ENCODE data around the gene RAD17.
"Not testable (repeated sequence)": the region's sequence is repeated elsewhere in the genome, so short reads cannot be mapped to it uniquely, and the experiment has no call there.

The RAD17 gene

DNA sequence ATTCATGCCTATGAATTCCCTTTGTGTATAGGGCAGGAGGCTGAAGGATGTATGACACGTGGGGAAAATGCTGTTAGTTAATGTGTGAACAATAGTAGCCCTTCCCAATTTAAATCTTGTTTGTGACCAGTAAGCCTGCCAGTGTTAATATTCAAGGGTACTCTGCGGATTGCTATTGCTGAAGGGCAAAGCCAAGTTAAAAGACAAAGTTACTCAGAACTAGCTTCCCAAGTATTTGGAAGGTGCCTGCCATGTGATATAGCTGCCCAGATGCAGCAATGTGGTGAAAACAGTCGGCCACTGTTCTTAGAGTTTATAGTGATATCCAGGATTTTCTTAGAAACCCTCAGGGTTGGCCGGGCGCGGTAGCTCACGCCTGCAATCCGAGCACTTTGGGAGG is 79.9 kb downstream of the RAD17 start:
- H3F3A ChIP-seq (ENCODE audit: low read depth): no peaks in the 10 kb centered on the region
- no peaks in the 10 kb centered on the region for H3K36me3 ChIP-seq (ENCODE audit: insufficient read depth, low read length)
- no peaks in the 10 kb centered on the region for H4K20me1 ChIP-seq (ENCODE audit: insufficient read depth, low read length, poor library complexity, severe bottlenecking)
- H3K4me3 ChIP-seq (ENCODE audit: low read length, poor library complexity, severe bottlenecking): no peak overlapping the region
- H3K4me1 ChIP-seq (ENCODE audit: insufficient read depth, low read length, poor library complexity, severe bottlenecking): no peaks in the 10 kb centered on the region
- H3K27me3 ChIP-seq (ENCODE audit: insufficient read depth, low read length, poor library complexity, severe bottlenecking): no peaks in the 10 kb centered on the region
- H3K9ac ChIP-seq (ENCODE audit: low read depth, low read length, poor library complexity, severe bottlenecking): no peak overlapping the region
- H2AFZ ChIP-seq (ENCODE audit: low read length): no peak overlapping the region
- TF ChIP-seq, protein P1, sequence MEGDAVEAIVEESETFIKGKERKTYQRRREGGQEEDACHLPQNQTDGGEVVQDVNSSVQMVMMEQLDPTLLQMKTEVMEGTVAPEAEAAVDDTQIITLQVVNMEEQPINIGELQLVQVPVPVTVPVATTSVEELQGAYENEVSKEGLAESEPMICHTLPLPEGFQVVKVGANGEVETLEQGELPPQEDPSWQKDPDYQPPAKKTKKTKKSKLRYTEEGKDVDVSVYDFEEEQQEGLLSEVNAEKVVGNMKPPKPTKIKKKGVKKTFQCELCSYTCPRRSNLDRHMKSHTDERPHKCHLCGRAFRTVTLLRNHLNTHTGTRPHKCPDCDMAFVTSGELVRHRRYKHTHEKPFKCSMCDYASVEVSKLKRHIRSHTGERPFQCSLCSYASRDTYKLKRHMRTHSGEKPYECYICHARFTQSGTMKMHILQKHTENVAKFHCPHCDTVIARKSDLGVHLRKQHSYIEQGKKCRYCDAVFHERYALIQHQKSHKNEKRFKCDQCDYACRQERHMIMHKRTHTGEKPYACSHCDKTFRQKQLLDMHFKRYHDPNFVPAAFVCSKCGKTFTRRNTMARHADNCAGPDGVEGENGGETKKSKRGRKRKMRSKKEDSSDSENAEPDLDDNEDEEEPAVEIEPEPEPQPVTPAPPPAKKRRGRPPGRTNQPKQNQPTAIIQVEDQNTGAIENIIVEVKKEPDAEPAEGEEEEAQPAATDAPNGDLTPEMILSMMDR (conservative IDR thresholded peaks at IDR 0.05; ENCODE audit: low read length): no peak
- no peak for TF ChIP-seq EZH2phosphoT487 (IDR thresholded peaks at IDR 0.05; ENCODE audit: borderline replicate concordance)
- H3K79me2 ChIP-seq (ENCODE audit: insufficient read depth, low read length): no peaks in the 10 kb centered on the region
- no peak overlapping the region for H3K4me2 ChIP-seq (ENCODE audit: low read depth, low read length, poor library complexity, severe bottlenecking)
- H3K9me3 ChIP-seq (ENCODE audit: insufficient read depth, low read depth, low read length): no peaks in the 10 kb centered on the region
- no peaks in the 10 kb centered on the region for H3K9me2 ChIP-seq (replicated peaks; ENCODE audit: low read depth, low read length)

DNA sequence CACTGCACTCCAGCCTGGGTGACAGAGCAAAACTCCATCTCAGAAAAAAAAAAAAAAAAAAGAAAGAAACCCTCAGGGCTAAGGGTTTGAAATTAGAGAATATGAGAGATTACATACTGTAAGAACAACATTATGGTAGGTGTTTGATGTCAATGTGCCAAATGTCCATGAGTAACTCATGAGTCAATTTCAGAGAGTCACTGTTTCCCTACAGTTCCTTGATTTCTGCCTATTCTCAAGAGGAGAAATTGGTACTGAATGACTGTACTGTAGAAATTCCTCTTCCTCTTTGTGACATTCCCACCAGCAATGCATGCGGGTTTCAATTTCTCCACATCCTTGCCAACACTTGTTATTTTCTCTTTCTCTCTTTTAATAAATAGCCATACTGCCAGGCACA is 80.5 kb downstream of the RAD17 start:
- H3K79me2 ChIP-seq (ENCODE audit: insufficient read depth, low read length): no peaks in the 10 kb centered on the region
- H3K4me3 ChIP-seq (ENCODE audit: low read length, poor library complexity, severe bottlenecking): no peak overlapping the region
- no peaks in the 10 kb centered on the region for H3F3A ChIP-seq (ENCODE audit: low read depth)
- H3K9me3 ChIP-seq (ENCODE audit: insufficient read depth, low read depth, low read length): no peaks in the 10 kb centered on the region
- H3K9me2 ChIP-seq (replicated peaks; ENCODE audit: low read depth, low read length): no peaks in the 10 kb centered on the region
- TF ChIP-seq, protein P1 (conservative IDR thresholded peaks at IDR 0.05; ENCODE audit: low read length): no peak
- TF ChIP-seq EZH2phosphoT487 (IDR thresholded peaks at IDR 0.05; ENCODE audit: borderline replicate concordance): no peak
- no peaks in the 10 kb centered on the region for H3K27me3 ChIP-seq (ENCODE audit: insufficient read depth, low read length, poor library complexity, severe bottlenecking)
- no peaks in the 10 kb centered on the region for H4K20me1 ChIP-seq (ENCODE audit: insufficient read depth, low read length, poor library complexity, severe bottlenecking)
- H2AFZ ChIP-seq (ENCODE audit: low read length): no peak overlapping the region
- no peak overlapping the region for H3K4me2 ChIP-seq (ENCODE audit: low read depth, low read length, poor library complexity, severe bottlenecking)
- no peaks in the 10 kb centered on the region for H3K4me1 ChIP-seq (ENCODE audit: insufficient read depth, low read length, poor library complexity, severe bottlenecking)
- no peak overlapping the region for H3K9ac ChIP-seq (ENCODE audit: low read depth, low read length, poor library complexity, severe bottlenecking)
- no peaks in the 10 kb centered on the region for H3K36me3 ChIP-seq (ENCODE audit: insufficient read depth, low read length)

DNA sequence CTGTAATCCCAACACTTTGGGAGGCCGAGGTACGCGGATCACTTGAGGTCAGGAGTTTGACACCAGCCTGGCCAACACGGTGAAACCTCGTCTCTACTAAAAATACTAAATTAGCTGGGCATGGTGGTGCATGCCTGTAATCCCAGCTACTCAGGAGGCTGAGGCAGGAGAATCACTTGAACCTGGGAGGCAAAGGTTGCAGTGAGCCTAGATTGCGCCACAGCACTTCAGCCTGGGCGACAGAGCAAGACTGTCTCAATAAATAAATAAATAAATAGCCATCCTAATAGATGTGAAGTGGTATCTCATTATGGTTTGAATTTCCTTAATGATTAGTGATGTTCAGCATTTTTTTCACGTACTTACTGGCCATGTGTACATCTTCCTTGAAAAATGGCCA is 80.9 kb downstream of the RAD17 start:
- not testable (repeated sequence) for H4K20me1 ChIP-seq (ENCODE audit: insufficient read depth, low read length, poor library complexity, severe bottlenecking); H2AFZ ChIP-seq (ENCODE audit: low read length); H3K79me2 ChIP-seq (ENCODE audit: insufficient read depth, low read length); H3K9me2 ChIP-seq (replicated peaks; ENCODE audit: low read depth, low read length); H3K4me1 ChIP-seq (ENCODE audit: insufficient read depth, low read length, poor library complexity, severe bottlenecking); H3F3A ChIP-seq (ENCODE audit: low read depth); H3K36me3 ChIP-seq (ENCODE audit: insufficient read depth, low read length); H3K9ac ChIP-seq (ENCODE audit: low read depth, low read length, poor library complexity, severe bottlenecking); H3K9me3 ChIP-seq (ENCODE audit: insufficient read depth, low read depth, low read length); H3K27me3 ChIP-seq (ENCODE audit: insufficient read depth, low read length, poor library complexity, severe bottlenecking); H3K4me2 ChIP-seq (ENCODE audit: low read depth, low read length, poor library complexity, severe bottlenecking); H3K4me3 ChIP-seq (ENCODE audit: low read length, poor library complexity, severe bottlenecking)

DNA sequence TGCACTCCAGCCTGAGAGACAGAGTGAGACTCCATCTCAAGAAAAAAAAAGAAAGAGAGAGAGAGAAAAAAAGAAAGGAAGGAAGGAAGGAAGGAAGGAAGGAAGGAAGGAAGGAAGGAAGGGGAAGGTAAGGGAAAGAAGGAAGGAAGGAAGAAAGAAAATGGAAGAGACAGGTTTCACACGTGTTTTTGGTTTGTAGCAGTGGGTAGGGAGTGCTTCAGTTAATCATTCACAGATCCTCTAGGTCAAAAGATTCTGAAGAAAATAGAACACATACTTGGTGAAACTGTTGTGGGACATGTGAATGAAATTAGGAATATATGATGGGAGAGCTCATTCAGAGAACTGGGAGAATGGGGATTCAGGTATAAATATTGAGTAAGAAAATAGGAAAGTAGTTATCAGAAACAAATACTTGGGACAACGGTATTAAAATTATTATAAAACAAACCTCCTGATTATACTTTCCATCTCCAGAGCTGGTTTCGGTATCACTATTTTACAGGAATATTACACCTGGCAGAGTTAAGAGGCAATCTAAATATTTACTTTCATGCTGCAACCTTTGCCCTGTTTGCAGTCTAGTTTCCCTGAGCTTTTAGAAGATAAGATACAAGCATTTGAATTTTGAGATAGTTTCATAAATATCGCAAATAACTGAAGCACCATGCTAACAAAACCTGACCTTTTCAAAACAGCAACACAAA is 82.5 kb downstream of the RAD17 start:
- no peak for TF ChIP-seq EZH2phosphoT487 (IDR thresholded peaks at IDR 0.05; ENCODE audit: borderline replicate concordance)
- TF ChIP-seq, protein P1 (conservative IDR thresholded peaks at IDR 0.05; ENCODE audit: low read length): no peak
- no peak overlapping the region for H2AFZ ChIP-seq (ENCODE audit: low read length)
- no peak overlapping the region for H3K4me2 ChIP-seq (ENCODE audit: low read depth, low read length, poor library complexity, severe bottlenecking)

DNA sequence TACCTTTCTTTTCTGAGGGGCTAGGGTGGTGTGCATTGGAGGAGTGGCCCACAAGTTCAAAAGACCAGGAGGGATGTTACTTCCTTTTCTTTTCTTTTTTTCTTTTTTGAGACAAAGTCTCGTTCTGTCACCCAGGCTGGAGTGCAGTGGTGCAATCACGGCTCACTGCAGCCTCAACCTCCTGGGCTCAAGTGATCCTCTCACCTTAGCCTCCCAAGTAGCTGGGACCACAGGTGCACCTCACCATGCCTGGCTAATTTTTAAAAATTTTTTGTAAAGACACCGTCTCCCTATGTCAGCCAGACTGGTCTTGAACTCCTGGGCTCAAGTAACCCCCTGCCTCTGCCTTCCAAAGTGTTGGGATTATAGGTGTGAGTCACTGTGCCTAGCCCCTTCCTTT is 83.9 kb downstream of the RAD17 start:
- not testable (repeated sequence) for H3K9me2 ChIP-seq (replicated peaks; ENCODE audit: low read depth, low read length); H3K36me3 ChIP-seq (ENCODE audit: insufficient read depth, low read length); H3K9me3 ChIP-seq (ENCODE audit: insufficient read depth, low read depth, low read length); H3F3A ChIP-seq (ENCODE audit: low read depth); H3K4me3 ChIP-seq (ENCODE audit: low read length, poor library complexity, severe bottlenecking); H4K20me1 ChIP-seq (ENCODE audit: insufficient read depth, low read length, poor library complexity, severe bottlenecking); H2AFZ ChIP-seq (ENCODE audit: low read length); H3K4me2 ChIP-seq (ENCODE audit: low read depth, low read length, poor library complexity, severe bottlenecking); H3K27me3 ChIP-seq (ENCODE audit: insufficient read depth, low read length, poor library complexity, severe bottlenecking); H3K9ac ChIP-seq (ENCODE audit: low read depth, low read length, poor library complexity, severe bottlenecking); H3K4me1 ChIP-seq (ENCODE audit: insufficient read depth, low read length, poor library complexity, severe bottlenecking); H3K79me2 ChIP-seq (ENCODE audit: insufficient read depth, low read length)

More for the DNA sequence above, 82.5 kb downstream of the RAD17 start:
- Histone ChIP-seq H4K20me1 (ENCODE audit: insufficient read depth, low read length, poor library complexity, severe bottlenecking) (no peaks in the 10 kb centered on the region), H3F3A (ENCODE audit: low read depth) (no peaks in the 10 kb centered on the region), H3K4me3 (ENCODE audit: low read length, poor library complexity, severe bottlenecking) (no peak overlapping the region), H3K79me2 (ENCODE audit: insufficient read depth, low read length) (no peaks in the 10 kb centered on the region), H3K36me3 (ENCODE audit: insufficient read depth, low read length) (no peaks in the 10 kb centered on the region), H3K27me3 (ENCODE audit: insufficient read depth, low read length, poor library complexity, severe bottlenecking) (no peaks in the 10 kb centered on the region), H3K4me1 (ENCODE audit: insufficient read depth, low read length, poor library complexity, severe bottlenecking) (no peaks in the 10 kb centered on the region), H3K9ac (ENCODE audit: low read depth, low read length, poor library complexity, severe bottlenecking) (no peak overlapping the region), H3K9me3 (ENCODE audit: insufficient read depth, low read depth, low read length) (no peaks in the 10 kb centered on the region), H3K9me2 (replicated peaks; ENCODE audit: low read depth, low read length) (no peaks in the 10 kb centered on the region)
